ENCODE results near the gene ARHGAP15.

- TF ChIP-seq, protein P1, sequence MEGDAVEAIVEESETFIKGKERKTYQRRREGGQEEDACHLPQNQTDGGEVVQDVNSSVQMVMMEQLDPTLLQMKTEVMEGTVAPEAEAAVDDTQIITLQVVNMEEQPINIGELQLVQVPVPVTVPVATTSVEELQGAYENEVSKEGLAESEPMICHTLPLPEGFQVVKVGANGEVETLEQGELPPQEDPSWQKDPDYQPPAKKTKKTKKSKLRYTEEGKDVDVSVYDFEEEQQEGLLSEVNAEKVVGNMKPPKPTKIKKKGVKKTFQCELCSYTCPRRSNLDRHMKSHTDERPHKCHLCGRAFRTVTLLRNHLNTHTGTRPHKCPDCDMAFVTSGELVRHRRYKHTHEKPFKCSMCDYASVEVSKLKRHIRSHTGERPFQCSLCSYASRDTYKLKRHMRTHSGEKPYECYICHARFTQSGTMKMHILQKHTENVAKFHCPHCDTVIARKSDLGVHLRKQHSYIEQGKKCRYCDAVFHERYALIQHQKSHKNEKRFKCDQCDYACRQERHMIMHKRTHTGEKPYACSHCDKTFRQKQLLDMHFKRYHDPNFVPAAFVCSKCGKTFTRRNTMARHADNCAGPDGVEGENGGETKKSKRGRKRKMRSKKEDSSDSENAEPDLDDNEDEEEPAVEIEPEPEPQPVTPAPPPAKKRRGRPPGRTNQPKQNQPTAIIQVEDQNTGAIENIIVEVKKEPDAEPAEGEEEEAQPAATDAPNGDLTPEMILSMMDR (IDR thresholded peaks at IDR 0.05): no peak
- no peak for TF ChIP-seq EP300 (IDR thresholded peaks at IDR 0.05)
Measured at GRCh38 chr2:143251681-143252080, 122.5 kb downstream of the ARHGAP15 start.

Data from gastroesophageal sphincter (tissue), 3 donors.